PC-3 (cell line): ENCODE measurements around the gene CAPN6. TPM values are rescaled to one million over a fixed set of nuclear protein-coding genes. Genes with fewer than 3 reads are reported as not detected.

Experiments
- ATAC-seq: fragments of 200-7000 bp; cut with Tn5 transposase; 2 replicates; pipeline ENCODE4 v1.9.1; 2020; ENCODE audit warnings: mild to moderate bottlenecking, moderate library complexity
- BruUV-seq: library from RNA; stranded (reverse); fragments of 400-500 nt; replicated peaks from 2 replicates; lab custom pipeline; 2021; lab: Mats Ljungman, UMichigan
- CTCF ChIA-PET: fragments of 300-600 bp; sonication (Branson Sonifier 250); formaldehyde crosslinking; loops from one replicate; lab custom pipeline; 2022; ENCODE audit warnings: antibody characterized with exemption; lab: Charles Lee
- POLR2A ChIA-PET: fragments of 300-600 bp; sonication (Branson Sonifier 250); formaldehyde crosslinking; loops from one replicate; lab custom pipeline; 2022; ENCODE audit warnings: antibody characterized with exemption; ENCODE audit not compliant: unreplicated experiment; lab: Charles Lee
- DNase-seq: peaks from one replicate; pipeline ENCODE4 v3.0.0-alpha.2; 2015
- H2AFZ ChIP-seq: fragments of 300-600 bp; sonication (generic); 2 replicates; pipeline ENCODE4 v1.6.0; 2016; ENCODE audit warnings: antibody characterized with exemption, low read length
- H3F3A ChIP-seq: fragments of 300-600 bp; sonication (generic); one replicate; pipeline ENCODE4 v1.6.0; 2017; ENCODE audit warnings: antibody characterized with exemption, low read length, control low read depth, mild to moderate bottlenecking; ENCODE audit not compliant: unreplicated experiment
- H3K27ac ChIP-seq: fragments of 300-600 bp; sonication (generic); 2 replicates; pipeline ENCODE4 v1.5.1; 2016; ENCODE audit warnings: mild to moderate bottlenecking, low read length
- H3K27me3 ChIP-seq: fragments of 300-600 bp; sonication (generic); 2 replicates; pipeline ENCODE4 v1.6.1; 2016; ENCODE audit warnings: low read length, mixed read lengths
- H3K36me3 ChIP-seq: fragments of 300-600 bp; sonication (generic); 2 replicates; pipeline ENCODE4 v1.6.1; 2016; ENCODE audit warnings: low read depth, mixed run types, low read length, mixed read lengths
- H3K4me1 ChIP-seq: fragments of 300-600 bp; sonication (generic); 2 replicates; pipeline ENCODE4 v1.5.1; 2016; ENCODE audit warnings: low read length; ENCODE audit not compliant: insufficient read depth
- H3K4me2 ChIP-seq: fragments of 300-600 bp; sonication (generic); 2 replicates; pipeline ENCODE4 v1.6.0; 2016; ENCODE audit warnings: low read length
- H3K4me3 ChIP-seq: fragments of 300-600 bp; sonication (generic); 2 replicates; pipeline ENCODE4 v1.5.1; 2016; ENCODE audit warnings: mild to moderate bottlenecking, low read length, mixed read lengths
- H3K79me2 ChIP-seq: fragments of 300-600 bp; sonication (generic); 2 replicates; pipeline ENCODE4 v1.6.1; 2017; ENCODE audit warnings: low read length, mixed read lengths
- H3K9ac ChIP-seq: fragments of 300-600 bp; sonication (generic); 2 replicates; pipeline ENCODE4 v1.6.0; 2016; ENCODE audit warnings: mild to moderate bottlenecking, low read length
- H3K9me2 ChIP-seq: fragments of 300-600 bp; sonication (generic); replicated peaks from 2 replicates; pipeline ENCODE4 v1.6.1; 2016; ENCODE audit warnings: mixed run types, low read length, mixed read lengths
- H3K9me3 ChIP-seq: fragments of 300-600 bp; sonication (generic); 2 replicates; pipeline ENCODE4 v1.6.1; 2016; ENCODE audit warnings: low read length, mixed read lengths
- H4K20me1 ChIP-seq: fragments of 300-600 bp; sonication (generic); 2 replicates; pipeline ENCODE4 v1.6.1; 2016; ENCODE audit warnings: low read length, mixed read lengths
- EZH2 ChIP-seq: fragments of 300-600 bp; sonication (generic); IDR thresholded peaks from one replicate; pipeline ENCODE4 v1.6.1; 2017; ENCODE audit warnings: antibody characterized with exemption, mild to moderate bottlenecking, low read length; ENCODE audit not compliant: unreplicated experiment
- EZH2phosphoT487 ChIP-seq: fragments of 300-600 bp; sonication (generic); IDR thresholded peaks from 2 replicates; pipeline ENCODE4 v1.6.1; 2018; ENCODE audit warnings: mild to moderate bottlenecking, antibody characterized with exemption, low read length, borderline replicate concordance
- intact Hi-C: fragments of 100-400 bp; cut with micrococcal nuclease; formaldehyde crosslinking; loops from 2 replicates; pipeline ENCODE4 v1.9.0; 2023
- total RNA-seq: library from RNA; depleted of rRNA; stranded (reverse); fragments of >200 nt; gene quantifications from 2 replicates; pipeline ENCODE4 v1.2.3, GENCODE V29; 2014
- TF ChIP-seq, protein P1 (sequence below): fragments of 300-600 bp; sonication (generic); conservative IDR thresholded peaks from 2 replicates; pipeline ENCODE4 v1.5.1; 2017; ENCODE audit warnings: antibody characterized with exemption, low read depth, mild to moderate bottlenecking, low read length

The CAPN6 gene
- total RNA-seq, 1 experiment from 2014 or later = not detected

DNA sequence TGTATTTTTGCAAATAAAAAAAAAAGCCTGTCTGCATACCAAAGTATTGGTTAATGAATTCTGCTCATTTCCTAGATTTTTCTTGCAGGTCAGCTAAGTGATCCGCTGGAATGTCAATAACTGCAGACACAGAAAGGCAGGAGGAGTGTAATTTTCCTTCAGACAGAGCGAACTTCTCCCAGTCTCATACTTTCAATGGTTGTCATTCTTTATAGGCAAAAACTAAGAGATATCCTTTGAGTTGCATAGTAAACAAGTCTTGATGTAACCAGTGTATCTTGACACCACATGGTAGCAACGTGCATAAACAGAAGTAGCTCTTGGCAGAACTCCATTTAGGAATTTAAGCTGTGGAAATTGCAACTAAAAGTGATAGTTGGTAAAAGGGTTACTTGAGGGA is 8.2 kb downstream of the CAPN6 start:
- Histone ChIP-seq H3K27me3 (peaks cover 17% of the 10 kb centered on the region), H3F3A (no peaks in the 10 kb centered on the region), H3K4me3 (no peak overlapping the region), H3K4me2 (no peak overlapping the region), H3K9me2 (no peaks in the 10 kb centered on the region), H3K9ac (no peak overlapping the region), H3K36me3 (no peaks in the 10 kb centered on the region), H3K4me1 (no peaks in the 10 kb centered on the region), H3K79me2 (no peaks in the 10 kb centered on the region), H3K9me3 (no peaks in the 10 kb centered on the region), H3K27ac (no peak overlapping the region), H2AFZ (no peak overlapping the region), H4K20me1 (no peaks in the 10 kb centered on the region)
- POLR2A ChIA-PET = no interaction called here
- no TSS peak for BruUV-seq
- intact Hi-C loops = no loop called here
- DNase-seq (no peak), ATAC-seq (no peak)
- CTCF ChIA-PET = no interaction called here
- TF ChIP-seq EZH2 (no peak), EZH2phosphoT487 (no peak)
- TF ChIP-seq, protein P1, sequence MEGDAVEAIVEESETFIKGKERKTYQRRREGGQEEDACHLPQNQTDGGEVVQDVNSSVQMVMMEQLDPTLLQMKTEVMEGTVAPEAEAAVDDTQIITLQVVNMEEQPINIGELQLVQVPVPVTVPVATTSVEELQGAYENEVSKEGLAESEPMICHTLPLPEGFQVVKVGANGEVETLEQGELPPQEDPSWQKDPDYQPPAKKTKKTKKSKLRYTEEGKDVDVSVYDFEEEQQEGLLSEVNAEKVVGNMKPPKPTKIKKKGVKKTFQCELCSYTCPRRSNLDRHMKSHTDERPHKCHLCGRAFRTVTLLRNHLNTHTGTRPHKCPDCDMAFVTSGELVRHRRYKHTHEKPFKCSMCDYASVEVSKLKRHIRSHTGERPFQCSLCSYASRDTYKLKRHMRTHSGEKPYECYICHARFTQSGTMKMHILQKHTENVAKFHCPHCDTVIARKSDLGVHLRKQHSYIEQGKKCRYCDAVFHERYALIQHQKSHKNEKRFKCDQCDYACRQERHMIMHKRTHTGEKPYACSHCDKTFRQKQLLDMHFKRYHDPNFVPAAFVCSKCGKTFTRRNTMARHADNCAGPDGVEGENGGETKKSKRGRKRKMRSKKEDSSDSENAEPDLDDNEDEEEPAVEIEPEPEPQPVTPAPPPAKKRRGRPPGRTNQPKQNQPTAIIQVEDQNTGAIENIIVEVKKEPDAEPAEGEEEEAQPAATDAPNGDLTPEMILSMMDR = no peak

DNA sequence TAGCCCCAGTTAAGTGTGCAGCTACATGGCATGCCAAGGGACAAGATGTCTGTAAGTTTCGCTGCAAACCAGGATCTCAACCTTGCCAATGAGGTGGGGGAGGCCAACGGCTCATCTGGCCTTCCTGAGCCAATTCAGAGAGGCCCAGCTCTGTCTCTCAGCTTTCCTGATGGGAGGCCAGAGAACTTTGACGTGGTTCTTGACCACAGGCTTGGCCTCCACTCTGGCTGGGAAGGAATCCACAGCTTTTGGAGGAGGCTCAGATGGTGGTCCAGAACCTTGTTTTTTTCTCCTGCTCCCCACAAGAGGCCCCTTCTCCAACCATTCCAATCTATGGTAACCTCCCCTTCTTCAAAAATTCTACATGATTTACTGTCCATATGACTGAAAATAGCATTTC is 9.8 kb downstream of the CAPN6 start:
- ChIA-PET CTCF (no interaction called here), POLR2A (no interaction called here)
- no peak overlapping the region for H2AFZ ChIP-seq
- no peaks in the 10 kb centered on the region for H3K9me3 ChIP-seq
- H3K9me2 ChIP-seq = no peaks in the 10 kb centered on the region
- H3K79me2 ChIP-seq = no peaks in the 10 kb centered on the region
- DNase-seq (no peak), ATAC-seq (no peak)
- no peak overlapping the region for H3K9ac ChIP-seq
- no peak overlapping the region for H3K4me3 ChIP-seq
- no peaks in the 10 kb centered on the region for H3K4me1 ChIP-seq
- no peaks in the 10 kb centered on the region for H3K36me3 ChIP-seq
- no peak for TF ChIP-seq EZH2
- TF ChIP-seq EZH2phosphoT487 = no peak
- TF ChIP-seq, protein P1 = no peak
- no peak overlapping the region for H3K4me2 ChIP-seq
- H3K27me3 ChIP-seq = peaks cover 3% of the 10 kb centered on the region; the same call in 1 of the 2 replicates
- H3K27ac ChIP-seq = no peak overlapping the region
- intact Hi-C loops = no loop called here
- no peaks in the 10 kb centered on the region for H3F3A ChIP-seq
- H4K20me1 ChIP-seq = no peaks in the 10 kb centered on the region
- BruUV-seq = no TSS peak

DNA sequence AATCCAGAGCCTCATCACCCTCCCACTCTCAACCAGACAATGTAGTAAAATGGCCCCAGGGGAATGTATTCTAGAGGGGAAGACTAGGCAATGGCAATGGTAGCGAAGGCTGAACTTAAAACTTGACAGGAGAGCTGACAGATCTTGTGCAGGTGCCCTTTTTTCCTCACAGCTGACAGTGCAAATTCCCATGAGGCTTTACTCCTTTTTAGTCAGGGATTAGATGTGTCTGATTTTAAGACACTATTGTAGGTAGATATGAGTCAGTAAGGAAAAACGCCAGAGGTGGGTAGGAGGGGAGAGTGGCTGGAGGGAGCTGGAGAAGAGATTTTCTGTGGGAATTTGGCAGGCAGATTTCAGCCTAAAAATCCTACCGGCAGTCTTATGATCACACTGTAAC is 10.7 kb downstream of the CAPN6 start:
- Histone ChIP-seq H3K27me3 (no peaks in the 10 kb centered on the region), H2AFZ (no peak overlapping the region), H3K79me2 (no peaks in the 10 kb centered on the region), H3K4me3 (no peak overlapping the region), H3K9me2 (no peaks in the 10 kb centered on the region), H3K27ac (no peak overlapping the region), H3K4me2 (no peak overlapping the region), H3K9me3 (no peaks in the 10 kb centered on the region), H3K36me3 (no peaks in the 10 kb centered on the region), H3K4me1 (no peaks in the 10 kb centered on the region), H3K9ac (no peak overlapping the region), H3F3A (no peaks in the 10 kb centered on the region), H4K20me1 (no peaks in the 10 kb centered on the region)
- intact Hi-C loops = no loop called here
- POLR2A ChIA-PET = no interaction called here
- DNase-seq = no peak
- BruUV-seq = no TSS peak
- TF ChIP-seq, protein P1 = no peak
- no peak for TF ChIP-seq EZH2phosphoT487
- TF ChIP-seq EZH2 = no peak
- CTCF ChIA-PET = no interaction called here
- no peak for ATAC-seq
